ENCODE measurements around the gene APOM. TPM values are rescaled to one million over a fixed set of nuclear protein-coding genes. Genes with fewer than 3 reads are reported as not detected.

APOM gene
- total RNA-seq, 1 donor from 2014 or later, result not detected

GRCh38 chr6:31660381-31661261 is 4.9 kb downstream of the APOM start, which contains the start of gene C6orf47:
Gene C6orf47 (minus strand): TSS chr6:31660778. CDS start chr6:31659947, 831 bp downstream.
- TF ChIP-seq, protein P1, sequence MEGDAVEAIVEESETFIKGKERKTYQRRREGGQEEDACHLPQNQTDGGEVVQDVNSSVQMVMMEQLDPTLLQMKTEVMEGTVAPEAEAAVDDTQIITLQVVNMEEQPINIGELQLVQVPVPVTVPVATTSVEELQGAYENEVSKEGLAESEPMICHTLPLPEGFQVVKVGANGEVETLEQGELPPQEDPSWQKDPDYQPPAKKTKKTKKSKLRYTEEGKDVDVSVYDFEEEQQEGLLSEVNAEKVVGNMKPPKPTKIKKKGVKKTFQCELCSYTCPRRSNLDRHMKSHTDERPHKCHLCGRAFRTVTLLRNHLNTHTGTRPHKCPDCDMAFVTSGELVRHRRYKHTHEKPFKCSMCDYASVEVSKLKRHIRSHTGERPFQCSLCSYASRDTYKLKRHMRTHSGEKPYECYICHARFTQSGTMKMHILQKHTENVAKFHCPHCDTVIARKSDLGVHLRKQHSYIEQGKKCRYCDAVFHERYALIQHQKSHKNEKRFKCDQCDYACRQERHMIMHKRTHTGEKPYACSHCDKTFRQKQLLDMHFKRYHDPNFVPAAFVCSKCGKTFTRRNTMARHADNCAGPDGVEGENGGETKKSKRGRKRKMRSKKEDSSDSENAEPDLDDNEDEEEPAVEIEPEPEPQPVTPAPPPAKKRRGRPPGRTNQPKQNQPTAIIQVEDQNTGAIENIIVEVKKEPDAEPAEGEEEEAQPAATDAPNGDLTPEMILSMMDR (IDR thresholded peaks at IDR 0.05), result no peak
- H3K36me3 ChIP-seq, result peaks cover 7 to 24% of the 10 kb centered on the region in 2 donors
- no peaks in the 10 kb centered on the region for H3K9me3 ChIP-seq
- peak within 1 kb of the TSS; percentile 77 to 79 for H3K4me3 ChIP-seq
- intact Hi-C loops (cut with DNase I), result loop anchor here (5.0 to 10.0 kb wide), 3 partner anchors 514 to 1654 kb away; partner anchors contain the start of genes AGPAT1, RNF5, TAPBP and ZBTB22
- peak within 1 kb of the TSS; percentile 84 to 88 for H3K27ac ChIP-seq
- H3K4me1 ChIP-seq, result peaks cover 18 to 45% of the 10 kb centered on the region in 2 donors
- DNase-seq (ENCODE audit: low spot score in 2 of 2), result peak; percentile 57 to 92
- no peaks in the 10 kb centered on the region for H3K27me3 ChIP-seq

- Histone ChIP-seq H3K36me3 (peaks cover 7 to 22% of the 10 kb centered on the region in 2 donors), H3K9me3 (no peaks in the 10 kb centered on the region), H3K4me3 (peak overlapping the region; percentile 77 to 79), H3K4me1 (peaks cover 18 to 46% of the 10 kb centered on the region in 2 donors), H3K27me3 (no peaks in the 10 kb centered on the region), H3K27ac (peak overlapping the region; percentile 84 to 88)
- TF ChIP-seq, protein P1 (IDR thresholded peaks at IDR 0.05), result no peak
- intact Hi-C loops (cut with DNase I), result loop anchor here (5.0 to 10.0 kb wide), 3 partner anchors 513 to 1653 kb away; partner anchors contain the start of genes AGPAT1, RNF5, TAPBP and ZBTB22
- no peak for DNase-seq (ENCODE audit: low spot score in 2 of 2)
Measured at GRCh38 chr6:31661262-31662123, 5.8 kb downstream of the APOM start.

DNA sequence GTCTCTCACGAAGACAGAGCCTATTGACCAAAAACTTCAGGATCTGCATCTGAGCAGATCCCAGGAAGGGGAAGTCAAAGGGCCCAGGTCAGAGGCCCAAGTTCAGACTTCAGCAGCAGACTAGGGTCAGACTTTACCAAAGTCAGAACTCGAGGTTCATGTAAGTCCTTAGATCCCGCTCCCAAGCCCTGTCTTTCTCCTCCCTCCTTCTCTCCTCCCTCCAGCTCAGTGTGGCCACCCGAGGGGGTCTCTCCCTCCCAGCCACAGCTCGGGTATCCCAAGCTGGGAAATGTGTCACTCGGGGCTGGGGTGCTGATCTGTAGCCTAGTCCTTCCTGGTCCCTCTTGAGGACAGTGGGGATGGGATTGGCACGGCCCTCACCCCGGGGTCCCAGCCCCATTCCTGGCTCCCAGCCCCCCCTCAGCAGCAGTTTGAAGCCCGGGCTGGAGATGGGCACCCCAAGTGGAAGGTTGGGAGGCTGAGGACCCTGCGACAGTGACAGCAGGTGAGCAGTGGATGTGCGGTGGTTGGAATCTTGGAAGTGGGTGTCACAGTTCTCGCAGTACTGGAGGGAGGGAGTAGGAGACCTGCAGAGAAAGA is 6.5 kb downstream of the APOM start:
- Histone ChIP-seq H3K36me3 (peaks cover 9 to 16% of the 10 kb centered on the region in 2 donors), H3K4me1 (peaks cover 22 to 52% of the 10 kb centered on the region in 2 donors), H3K9me3 (no peaks in the 10 kb centered on the region), H3K4me3 (no peak overlapping the region), H3K27ac (peak overlapping the region; percentile 7 to 27), H3K27me3 (no peaks in the 10 kb centered on the region)
- intact Hi-C loops (cut with DNase I), result loop anchor here (5.0 to 10.0 kb wide), 3 partner anchors 513 to 1653 kb away; partner anchors contain the start of genes AGPAT1, RNF5, TAPBP and ZBTB22
- TF ChIP-seq, protein P1 (IDR thresholded peaks at IDR 0.05), result no peak
- no peak for DNase-seq (ENCODE audit: low spot score in 2 of 2)

- intact Hi-C loops (cut with DNase I), result loop anchor here (5.0 to 10.0 kb wide), 3 partner anchors 511 to 1651 kb away; partner anchors contain the start of genes AGPAT1, RNF5, TAPBP and ZBTB22
- peaks cover 24 to 49% of the 10 kb centered on the region in 2 donors for H3K4me1 ChIP-seq
- TF ChIP-seq, protein P1 (IDR thresholded peaks at IDR 0.05), result no peak
Measured at GRCh38 chr6:31663126-31663960, 7.6 kb downstream of the APOM start.

More at GRCh38 chr6:31663126-31663960, 7.6 kb downstream of the APOM start:
- DNase-seq (ENCODE audit: low spot score in 2 of 2), result no peak
- no peaks in the 10 kb centered on the region for H3K27me3 ChIP-seq
- peak overlapping the region; percentile 91 to 97 for H3K27ac ChIP-seq
- H3K36me3 ChIP-seq, result peaks cover 18 to 19% of the 10 kb centered on the region in 2 donors
- H3K9me3 ChIP-seq, result no peaks in the 10 kb centered on the region
- peak overlapping the region; percentile 72 to 97 for H3K4me3 ChIP-seq
